OCI-LY3 (cell line): Measurements from ENCODE around the gene TNFRSF8.

ENCODE experiments used
- CTCF ChIP-seq: fragments of 200-600, 300-600 bp; sonication (generic); IDR thresholded peaks from 2 replicates; pipeline ENCODE4 v1.5.1; 2014; ENCODE audit warnings: antibody characterized with exemption, low read length, low read depth
- EZH2phosphoT487 ChIP-seq: fragments of 200-600 bp; shearing (Covaris generic); IDR thresholded peaks from 2 replicates; pipeline ENCODE4 v1.6.1; 2018; ENCODE audit warnings: antibody characterized with exemption, mixed run types, low read depth

- TF ChIP-seq CTCF (no peak), EZH2phosphoT487 (no peak)
These were observed 114.3 kb downstream of the TNFRSF8 start for GRCh38 chr1:12177156-12177998.
